Erythroblast (primary cell): ENCODE results near the gene FLCN.

Experiments used
- GATA1 ChIP-seq: IDR thresholded peaks from 2 replicates; pipeline ENCODE4 v1.6.1; 2011; ENCODE audit warnings: low read depth, mild to moderate bottlenecking, control low read depth, low read length, moderate library complexity
- POLR2A ChIP-seq: IDR thresholded peaks from 2 replicates; pipeline ENCODE4 v1.6.1; 2011; ENCODE audit warnings: mild to moderate bottlenecking, low read length

GRCh38 chr17:17179371-17179827 is 57.6 kb downstream of the FLCN start:
- TF ChIP-seq POLR2A (no peak), GATA1 (no peak)
